ENCODE data around the gene DOCK4. TPM values are rescaled to one million over a fixed set of nuclear protein-coding genes. Genes with fewer than 3 reads are reported as not detected.
"Not testable (repeated sequence)": the region's sequence is repeated elsewhere in the genome, so short reads cannot be mapped to it uniquely, and the experiment has no call there.

DOCK4 gene
- total RNA-seq, 1 donor = 31.8 TPM

GRCh38 chr7:112252691-112253090 is 46.5 kb upstream of the DOCK4 start:
- Histone ChIP-seq H2AFZ (ENCODE audit: low read length) (no peak overlapping the region), H3K4me3 (ENCODE audit: insufficient read depth, low read length) (no peak overlapping the region), H3K36me3 (ENCODE audit: insufficient read depth, low read length) (no peaks in the 10 kb centered on the region), H3K79me2 (ENCODE audit: insufficient read depth, low read length) (peaks cover 2% of the 10 kb centered on the region), H3K4me1 (ENCODE audit: insufficient read depth, low read length) (no peaks in the 10 kb centered on the region), H3K4me2 (ENCODE audit: insufficient read depth, low read length) (no peak overlapping the region), H3K9me3 (ENCODE audit: low read depth, low read length) (no peaks in the 10 kb centered on the region), H3K27ac (ENCODE audit: low read depth, low read length) (no peak overlapping the region), H3K27me3 (ENCODE audit: insufficient read depth, low read length) (no peaks in the 10 kb centered on the region), H4K20me1 (ENCODE audit: insufficient read depth, low read length) (no peaks in the 10 kb centered on the region)
- no peak for DNase-seq (ENCODE audit: insufficient read length, low spot score, missing footprints)
- TF ChIP-seq CTCF (IDR thresholded peaks at IDR 0.05; ENCODE audit: extremely low read depth, low read depth, low read length) = no peak

DNA sequence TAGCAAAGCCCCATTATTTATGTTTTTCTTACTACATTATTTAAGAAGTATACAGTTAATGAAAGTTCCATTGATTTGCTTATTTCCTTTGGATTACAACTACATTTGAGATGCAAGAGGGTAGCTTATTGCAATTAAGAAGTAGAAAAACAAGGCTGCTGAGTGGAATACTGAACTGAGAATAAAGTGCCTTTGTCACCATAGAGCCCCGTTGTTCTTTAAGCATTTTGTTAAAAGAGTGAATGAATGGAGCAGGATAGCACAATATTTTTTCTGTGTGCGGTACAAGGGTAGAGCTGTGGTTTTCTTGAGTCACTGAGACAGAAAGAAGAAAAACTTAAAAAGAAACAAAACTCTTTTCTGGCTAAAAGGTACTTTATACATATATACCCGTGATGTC is 45.9 kb upstream of the DOCK4 start:
- Histone ChIP-seq H3K27me3 (ENCODE audit: insufficient read depth, low read length) (no peaks in the 10 kb centered on the region), H3K27ac (ENCODE audit: low read depth, low read length) (no peak overlapping the region)

GRCh38 chr7:112249967-112250366 is 43.8 kb upstream of the DOCK4 start:
- H3K79me2 ChIP-seq (ENCODE audit: insufficient read depth, low read length); H2AFZ ChIP-seq (ENCODE audit: low read length); DNase-seq (ENCODE audit: insufficient read length, low spot score, missing footprints); H3K4me3 ChIP-seq (ENCODE audit: insufficient read depth, low read length); H3K27ac ChIP-seq (ENCODE audit: low read depth, low read length); H3K27me3 ChIP-seq (ENCODE audit: insufficient read depth, low read length); H3K9me3 ChIP-seq (ENCODE audit: low read depth, low read length); H4K20me1 ChIP-seq (ENCODE audit: insufficient read depth, low read length); H3K4me1 ChIP-seq (ENCODE audit: insufficient read depth, low read length); H3K36me3 ChIP-seq (ENCODE audit: insufficient read depth, low read length); H3K4me2 ChIP-seq (ENCODE audit: insufficient read depth, low read length): not testable (repeated sequence)

More for the DNA sequence above, 45.9 kb upstream of the DOCK4 start:
- peaks cover 2% of the 10 kb centered on the region for H3K79me2 ChIP-seq (ENCODE audit: insufficient read depth, low read length)
- H3K4me1 ChIP-seq (ENCODE audit: insufficient read depth, low read length) = no peaks in the 10 kb centered on the region
- no peak overlapping the region for H3K4me3 ChIP-seq (ENCODE audit: insufficient read depth, low read length)
- no peaks in the 10 kb centered on the region for H3K9me3 ChIP-seq (ENCODE audit: low read depth, low read length)
- no peak for DNase-seq (ENCODE audit: insufficient read length, low spot score, missing footprints)
- TF ChIP-seq CTCF (IDR thresholded peaks at IDR 0.05; ENCODE audit: extremely low read depth, low read depth, low read length) = no peak
- H4K20me1 ChIP-seq (ENCODE audit: insufficient read depth, low read length) = no peaks in the 10 kb centered on the region
- no peak overlapping the region for H2AFZ ChIP-seq (ENCODE audit: low read length)
- H3K4me2 ChIP-seq (ENCODE audit: insufficient read depth, low read length) = no peak overlapping the region
- H3K36me3 ChIP-seq (ENCODE audit: insufficient read depth, low read length) = no peaks in the 10 kb centered on the region

DNA sequence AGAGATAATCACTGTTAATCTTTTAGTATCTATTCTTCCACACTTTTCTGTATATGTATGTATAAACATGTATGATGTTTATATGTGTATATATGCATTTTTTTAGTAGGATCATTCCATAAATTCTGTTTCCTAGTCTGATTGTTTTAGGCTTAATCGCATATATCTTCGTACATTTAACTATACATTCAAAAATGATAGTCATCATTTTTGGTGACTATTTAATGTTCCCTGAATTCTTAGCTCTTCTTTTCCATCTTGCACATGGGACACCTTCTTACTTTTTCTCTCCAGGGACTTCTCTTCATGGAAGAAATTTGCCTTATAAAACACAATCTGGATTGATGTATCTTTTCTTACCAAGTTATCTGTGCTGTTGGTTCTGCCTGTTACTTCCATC is 42.4 kb upstream of the DOCK4 start:
- H2AFZ ChIP-seq (ENCODE audit: low read length) = no peak overlapping the region
- no peaks in the 10 kb centered on the region for H3K36me3 ChIP-seq (ENCODE audit: insufficient read depth, low read length)
- H3K79me2 ChIP-seq (ENCODE audit: insufficient read depth, low read length) = no peaks in the 10 kb centered on the region
- H3K4me2 ChIP-seq (ENCODE audit: insufficient read depth, low read length) = no peak overlapping the region
- H3K4me3 ChIP-seq (ENCODE audit: insufficient read depth, low read length) = no peak overlapping the region
- no peaks in the 10 kb centered on the region for H4K20me1 ChIP-seq (ENCODE audit: insufficient read depth, low read length)
- H3K27me3 ChIP-seq (ENCODE audit: insufficient read depth, low read length) = no peaks in the 10 kb centered on the region
- no peak for TF ChIP-seq CTCF (IDR thresholded peaks at IDR 0.05; ENCODE audit: extremely low read depth, low read depth, low read length)
- H3K9me3 ChIP-seq (ENCODE audit: low read depth, low read length) = no peaks in the 10 kb centered on the region
- DNase-seq (ENCODE audit: insufficient read length, low spot score, missing footprints) = no peak
- no peak overlapping the region for H3K27ac ChIP-seq (ENCODE audit: low read depth, low read length)
- H3K4me1 ChIP-seq (ENCODE audit: insufficient read depth, low read length) = no peaks in the 10 kb centered on the region
